NCI-H146 (cell line): Measurements from ENCODE around the gene OXT.
"Not testable (repeated sequence)": the region's sequence is repeated elsewhere in the genome, so short reads cannot be mapped to it uniquely, and the experiment has no call there.

ENCODE experiments used
- DNase-seq: peaks from one replicate; lab custom pipeline; 2025; lab: John Stamatoyannopoulos, UW

OXT gene

DNA sequence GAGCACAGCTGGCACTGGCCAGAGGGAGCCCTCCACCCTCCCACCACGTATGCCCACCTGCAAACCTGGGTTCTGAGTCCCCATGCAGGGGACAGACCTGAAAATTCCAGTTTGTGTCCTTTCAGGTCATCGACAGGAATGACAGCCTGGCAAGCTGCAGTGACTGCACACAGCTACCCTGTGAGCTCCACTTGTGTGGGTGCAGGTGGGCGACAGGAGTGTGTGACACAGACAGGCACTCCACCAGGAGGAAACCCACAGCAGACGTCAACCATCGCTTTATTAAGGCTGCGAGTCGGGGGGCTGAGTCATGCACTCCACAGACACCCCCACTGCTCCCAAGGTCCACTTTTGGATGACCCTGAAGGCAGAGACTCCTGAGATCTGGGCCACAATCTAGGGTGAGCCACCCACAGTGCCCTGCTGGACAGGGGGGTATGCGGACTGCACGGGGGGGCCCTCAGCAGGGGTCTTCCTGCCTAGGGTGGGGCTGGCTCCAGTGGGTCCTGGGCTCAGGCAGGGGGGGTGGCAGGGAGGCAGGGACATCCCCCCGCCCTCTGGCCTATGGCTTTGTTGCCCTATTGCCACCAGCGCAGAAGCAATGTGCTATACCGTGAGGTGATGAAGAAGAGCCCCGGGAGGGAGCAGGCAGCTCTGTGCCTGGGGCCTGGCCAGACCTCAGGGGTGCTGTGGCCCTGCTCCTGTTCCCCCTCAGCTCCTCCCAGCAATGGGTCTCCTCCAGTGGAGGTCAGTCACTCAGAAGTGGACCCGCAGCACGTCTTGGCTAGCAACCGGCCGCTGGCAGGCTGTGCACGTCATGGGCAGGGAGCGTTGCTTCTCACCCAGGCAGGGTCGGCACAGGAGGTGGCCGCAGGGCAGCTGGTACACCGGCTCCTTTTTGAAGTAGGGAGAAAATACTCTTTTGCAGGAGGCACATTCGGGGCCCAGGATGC lies 38.2 kb downstream of the OXT start:
- DNase-seq, result no peak

- no peak for DNase-seq
Measured at GRCh38 chr20:3111507-3111906, 40.1 kb downstream of the OXT start.

DNA sequence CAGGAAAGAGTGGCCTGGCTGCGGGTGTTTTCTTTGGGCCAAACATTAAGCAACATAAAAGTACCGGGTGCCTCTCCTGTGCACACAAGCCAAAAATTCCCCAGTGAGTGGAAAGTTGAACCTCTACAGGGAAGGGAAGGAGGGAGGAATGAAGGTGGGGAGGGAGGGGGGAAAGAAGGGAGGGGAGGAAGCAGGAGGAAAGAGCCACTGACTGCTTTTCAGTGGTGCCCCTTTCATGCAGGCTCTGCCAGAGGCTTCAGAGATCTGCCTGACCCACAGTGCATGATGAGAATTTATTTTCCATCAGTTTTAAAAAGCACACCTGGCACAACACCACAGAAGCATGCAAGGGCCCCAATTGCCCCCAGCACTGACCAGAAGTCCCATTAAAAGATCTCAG lies 40.6 kb downstream of the OXT start:
- no peak for DNase-seq

DNA sequence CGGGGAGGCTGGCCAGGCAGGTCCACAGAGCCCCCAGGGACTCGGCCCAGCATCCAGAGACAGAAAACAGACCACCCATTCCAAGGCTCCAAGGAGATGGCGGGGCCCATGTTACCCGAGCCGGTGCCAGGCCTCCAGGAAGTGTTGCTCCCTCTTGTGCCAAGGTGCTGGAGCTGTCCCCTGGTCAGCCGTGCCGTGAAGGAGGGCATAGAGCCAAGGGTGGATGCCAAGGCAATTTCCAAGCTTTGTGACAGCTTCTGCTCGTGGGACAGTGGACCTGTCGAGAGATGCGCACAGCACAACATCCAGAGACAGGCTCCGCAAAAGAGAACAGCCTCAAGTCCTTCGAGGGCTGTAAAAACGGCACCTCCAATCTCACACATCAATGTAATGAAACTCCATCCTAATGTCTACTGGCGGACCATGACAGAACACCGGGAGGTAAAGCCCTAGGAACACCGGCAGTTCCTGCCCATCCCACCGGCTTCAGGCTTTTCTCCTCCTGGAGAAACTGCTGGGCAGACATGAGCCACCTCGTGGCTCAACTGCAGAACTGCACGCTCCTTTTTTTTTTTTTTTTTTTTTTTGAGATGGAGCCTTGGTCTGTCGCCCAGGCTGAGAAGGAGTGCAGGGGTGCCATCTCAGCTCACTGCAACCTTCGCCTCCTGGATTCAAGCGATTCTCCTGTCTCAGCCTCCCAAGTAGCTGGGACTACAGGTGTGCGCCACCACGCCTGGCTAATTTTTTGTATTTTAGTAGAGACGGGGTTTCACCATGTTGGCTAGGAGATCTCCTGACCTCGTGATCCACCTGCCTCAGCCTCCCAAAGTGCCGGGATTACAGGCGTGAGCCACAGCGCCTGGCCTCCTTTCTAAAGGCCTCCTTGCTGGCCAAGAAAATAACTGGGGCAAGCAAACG lies 44.0 kb downstream of the OXT start:
- DNase-seq, result peak; percentile 76

DNA sequence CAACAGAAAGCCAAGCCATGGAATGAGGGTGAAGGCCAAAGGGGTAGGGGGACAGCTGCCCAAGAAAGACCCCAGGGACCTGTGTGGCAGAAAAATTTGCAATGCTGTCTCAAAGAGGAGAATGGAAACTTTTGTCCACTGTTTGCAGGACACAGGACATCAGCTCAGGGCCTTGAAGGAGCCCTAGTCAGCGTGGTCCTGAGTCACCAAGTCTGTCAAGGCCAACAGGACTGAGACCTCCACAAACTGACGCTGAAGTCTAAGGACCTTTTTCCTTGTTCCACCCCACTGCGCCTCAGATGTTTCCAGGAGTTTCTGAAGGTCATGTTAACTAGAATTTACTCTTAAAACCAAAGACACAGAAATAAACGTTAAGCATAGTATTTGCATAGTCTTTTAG lies 44.9 kb downstream of the OXT start:
- DNase-seq, result no peak

- DNase-seq, result not testable (repeated sequence)
Measured at GRCh38 chr20:3117839-3118379, 46.5 kb downstream of the OXT start.

- DNase-seq, result no peak
Measured at GRCh38 chr20:3119044-3119443, 47.6 kb downstream of the OXT start.

DNA sequence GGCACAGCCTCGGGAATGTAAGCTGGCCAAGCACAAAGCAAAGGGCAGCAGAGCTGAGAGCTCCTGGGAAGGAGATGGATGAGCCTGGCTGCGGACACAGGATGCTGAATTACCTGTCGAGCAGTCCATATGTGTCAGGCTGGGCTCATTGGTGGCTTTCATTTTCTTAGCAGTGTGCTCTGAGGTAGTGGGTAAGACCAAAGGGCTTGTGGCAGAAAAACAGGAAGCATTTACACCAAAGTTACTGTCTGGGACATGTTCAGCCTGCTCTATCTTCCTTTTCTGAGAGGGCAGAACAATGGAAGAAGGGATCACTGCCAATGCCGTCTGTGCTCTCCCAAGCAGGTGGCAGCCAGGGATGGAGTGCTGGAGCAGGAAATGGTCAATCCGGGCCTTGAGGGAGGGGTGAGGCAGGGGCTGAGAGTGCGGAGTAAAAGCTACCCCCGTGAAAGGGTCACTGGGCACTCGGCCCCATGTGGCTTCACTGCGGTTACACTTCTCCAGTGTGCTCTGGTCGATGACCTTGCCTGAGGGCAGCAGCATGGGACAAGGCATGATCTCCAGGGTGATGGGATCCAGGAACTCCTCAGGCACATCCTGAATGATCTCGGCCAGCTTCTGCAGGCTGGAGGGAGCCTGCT lies 50.0 kb downstream of the OXT start:
- DNase-seq, result no peak
